NB4 (cell line): ENCODE results near the gene INVS.

Experiments
- DNase-seq: peaks from one replicate; pipeline ENCODE4 v3.0.0; 2010; ENCODE audit warnings: low read depth
- H3K4me3 ChIP-seq: one replicate; pipeline ENCODE4 v1.5.1; 2011; ENCODE audit warnings: mild to moderate bottlenecking, low read depth, low read length, moderate library complexity
- MYC ChIP-seq: IDR thresholded peaks from 2 replicates; pipeline ENCODE4 v1.6.1; 2011; ENCODE audit warnings: low read depth, low read length
- POLR2A ChIP-seq: IDR thresholded peaks from 2 replicates; pipeline ENCODE4 v1.6.1; 2011; ENCODE audit warnings: mild to moderate bottlenecking; ENCODE audit not compliant: insufficient read length; ENCODE audit errors: extremely low read depth
- TF ChIP-seq, protein P1 (sequence below): IDR thresholded peaks from 2 replicates; pipeline ENCODE4 v1.6.1; 2011; ENCODE audit warnings: low read depth, low read length
- TF ChIP-seq, protein P2 (sequence below): IDR thresholded peaks from one replicate; pipeline ENCODE4 v1.5.1; 2012; ENCODE audit warnings: low read depth, low read length

Gene INVS

DNA sequence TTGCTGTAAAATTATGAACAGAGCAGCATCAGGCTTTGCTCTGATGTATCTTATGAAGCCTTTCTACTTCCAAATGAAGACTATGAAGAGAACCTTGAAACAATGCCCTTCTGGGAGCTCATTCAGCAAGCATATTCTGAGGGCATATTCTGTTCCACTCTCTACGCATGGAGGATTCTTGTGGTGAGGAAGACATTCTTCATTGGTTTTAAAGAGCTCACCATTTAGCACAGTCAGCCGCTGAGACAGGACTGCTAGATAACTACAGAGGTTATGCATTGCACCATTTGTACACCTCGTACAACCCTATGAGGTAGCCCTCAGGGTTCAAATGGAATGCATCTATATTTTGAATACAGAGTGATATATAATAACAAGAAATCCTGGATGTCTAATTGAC lies 61.0 kb downstream of the INVS start:
- H3K4me3 ChIP-seq, result no peak overlapping the region
- no peak for DNase-seq
- TF ChIP-seq, protein P1, sequence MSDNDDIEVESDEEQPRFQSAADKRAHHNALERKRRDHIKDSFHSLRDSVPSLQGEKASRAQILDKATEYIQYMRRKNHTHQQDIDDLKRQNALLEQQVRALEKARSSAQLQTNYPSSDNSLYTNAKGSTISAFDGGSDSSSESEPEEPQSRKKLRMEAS, result no peak
- TF ChIP-seq POLR2A, result no peak
- no peak for TF ChIP-seq MYC
- TF ChIP-seq, protein P2, sequence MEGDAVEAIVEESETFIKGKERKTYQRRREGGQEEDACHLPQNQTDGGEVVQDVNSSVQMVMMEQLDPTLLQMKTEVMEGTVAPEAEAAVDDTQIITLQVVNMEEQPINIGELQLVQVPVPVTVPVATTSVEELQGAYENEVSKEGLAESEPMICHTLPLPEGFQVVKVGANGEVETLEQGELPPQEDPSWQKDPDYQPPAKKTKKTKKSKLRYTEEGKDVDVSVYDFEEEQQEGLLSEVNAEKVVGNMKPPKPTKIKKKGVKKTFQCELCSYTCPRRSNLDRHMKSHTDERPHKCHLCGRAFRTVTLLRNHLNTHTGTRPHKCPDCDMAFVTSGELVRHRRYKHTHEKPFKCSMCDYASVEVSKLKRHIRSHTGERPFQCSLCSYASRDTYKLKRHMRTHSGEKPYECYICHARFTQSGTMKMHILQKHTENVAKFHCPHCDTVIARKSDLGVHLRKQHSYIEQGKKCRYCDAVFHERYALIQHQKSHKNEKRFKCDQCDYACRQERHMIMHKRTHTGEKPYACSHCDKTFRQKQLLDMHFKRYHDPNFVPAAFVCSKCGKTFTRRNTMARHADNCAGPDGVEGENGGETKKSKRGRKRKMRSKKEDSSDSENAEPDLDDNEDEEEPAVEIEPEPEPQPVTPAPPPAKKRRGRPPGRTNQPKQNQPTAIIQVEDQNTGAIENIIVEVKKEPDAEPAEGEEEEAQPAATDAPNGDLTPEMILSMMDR, result no peak

DNA sequence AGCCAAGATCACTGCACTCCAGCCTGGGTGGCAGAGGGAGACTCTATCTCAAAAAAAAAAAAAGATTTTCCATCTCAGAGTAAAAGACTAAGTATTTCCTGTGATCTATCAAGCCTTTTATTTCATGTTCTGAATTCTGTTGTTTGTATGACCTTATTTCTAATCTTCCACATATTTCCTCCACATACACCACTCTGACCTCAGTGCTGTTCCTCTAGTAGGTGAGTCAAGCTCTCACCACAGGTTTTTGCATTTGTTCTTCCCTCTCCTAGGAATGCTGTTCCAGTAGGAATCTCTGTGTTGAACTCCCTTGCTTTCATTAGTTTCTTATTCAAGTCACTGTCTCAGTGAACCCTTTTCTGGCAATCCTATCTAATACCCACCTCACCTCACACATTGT lies 68.1 kb downstream of the INVS start:
- H3K4me3 ChIP-seq, result no peak overlapping the region
- no peak for TF ChIP-seq MYC
- no peak for TF ChIP-seq POLR2A
- TF ChIP-seq, protein P2, result no peak
- DNase-seq, result no peak

DNA sequence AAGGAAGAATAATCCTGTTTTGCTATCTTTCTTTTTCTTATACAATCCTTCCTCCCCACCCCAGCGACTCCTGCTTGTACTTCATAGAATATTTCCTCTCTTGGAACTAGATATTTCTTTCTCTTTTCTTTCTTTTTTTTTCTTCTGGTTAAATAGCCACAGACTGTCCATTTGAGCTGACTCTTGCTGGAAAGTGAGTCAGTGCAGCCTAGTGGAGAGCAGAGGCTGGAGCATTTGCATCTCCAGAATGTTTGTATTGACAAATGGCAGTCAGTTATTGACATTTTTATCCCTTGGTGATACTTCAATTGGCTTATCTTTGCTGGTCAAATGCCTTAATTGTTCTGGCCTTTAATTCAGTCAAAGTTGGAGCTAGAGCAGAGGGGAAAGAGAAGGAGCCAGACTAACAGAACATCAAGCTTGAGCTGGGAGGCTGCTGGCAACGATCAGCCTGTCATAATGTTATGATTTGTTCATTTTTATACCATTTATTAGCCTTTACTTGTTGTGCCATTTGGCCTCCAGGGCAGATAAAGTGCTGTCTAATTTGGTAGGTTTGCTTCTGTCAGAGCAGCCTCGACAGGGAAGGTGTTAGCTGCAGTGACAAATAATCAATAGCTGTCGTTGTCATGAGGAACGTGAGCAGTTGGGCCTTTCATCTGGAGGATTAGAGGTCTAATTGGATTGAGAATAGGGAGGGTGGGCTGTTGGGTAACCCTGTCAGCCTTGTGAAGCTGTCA lies 69.0 kb downstream of the INVS start:
- DNase-seq, result no peak
- TF ChIP-seq, protein P2, result no peak
- TF ChIP-seq, protein P1, result no peak
- TF ChIP-seq POLR2A (no peak), MYC (no peak)
- H3K4me3 ChIP-seq, result no peak overlapping the region

DNA sequence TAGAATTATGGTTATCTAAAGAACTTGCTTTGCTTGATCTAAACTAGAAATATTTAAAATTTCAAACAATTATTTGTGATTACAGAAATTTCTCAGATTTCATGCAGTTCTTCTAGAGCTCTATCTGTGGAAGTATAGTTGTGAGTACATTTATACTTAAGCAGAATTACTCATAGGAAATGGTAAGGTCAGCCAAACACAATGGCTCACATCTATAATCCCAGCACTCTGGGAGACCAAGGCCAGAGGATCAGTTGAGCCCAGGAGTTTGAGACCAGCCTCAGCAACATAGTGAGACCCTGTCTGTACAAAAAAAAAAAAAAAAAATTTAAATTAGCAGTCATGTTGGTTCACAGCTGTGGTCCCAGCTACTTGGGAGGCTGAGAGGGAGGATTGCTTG lies 71.0 kb downstream of the INVS start:
- no peak for DNase-seq
- TF ChIP-seq MYC (no peak), POLR2A (no peak)
- TF ChIP-seq, protein P1, result no peak
- TF ChIP-seq, protein P2, result no peak
- no peak overlapping the region for H3K4me3 ChIP-seq

DNA sequence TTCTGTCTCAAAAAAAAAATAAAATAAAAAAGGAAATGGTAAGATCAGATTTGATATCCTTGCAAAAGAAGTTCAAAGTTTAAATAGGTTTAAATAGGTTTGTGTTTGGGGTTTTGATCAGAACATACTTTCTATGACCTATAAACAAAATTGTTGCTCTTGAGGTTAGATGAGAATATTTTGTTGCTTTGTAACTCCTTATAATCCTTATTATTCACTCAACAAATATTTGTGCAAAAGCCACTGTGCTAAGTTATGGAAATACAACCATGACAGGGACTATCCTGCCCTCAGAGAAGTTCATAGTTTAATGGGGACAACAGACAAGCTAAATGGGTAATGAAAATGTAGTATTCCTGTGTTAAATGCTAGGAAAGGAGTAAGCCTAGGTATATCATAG lies 71.5 kb downstream of the INVS start:
- DNase-seq, result no peak
- H3K4me3 ChIP-seq, result no peak overlapping the region
- TF ChIP-seq MYC, result no peak
- no peak for TF ChIP-seq POLR2A
- TF ChIP-seq, protein P1, result no peak
- TF ChIP-seq, protein P2, result no peak

DNA sequence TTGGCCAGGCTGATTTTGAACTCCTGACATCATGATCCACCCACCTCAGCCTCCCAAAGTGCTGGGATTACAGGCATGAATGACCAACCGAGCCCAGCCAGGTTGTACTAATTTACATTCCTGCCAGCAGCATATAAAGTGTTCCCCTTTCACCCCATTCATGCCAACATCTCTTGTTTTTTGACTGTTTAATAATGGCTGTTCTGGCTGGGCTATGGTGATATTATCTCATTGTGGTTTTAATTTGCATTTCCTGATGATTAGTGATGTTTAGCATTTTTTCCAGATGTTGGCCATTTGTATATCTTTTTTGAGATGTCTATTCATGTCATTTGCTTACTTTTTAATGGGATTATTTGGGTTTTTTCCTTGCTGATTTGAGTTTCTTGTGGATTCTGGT lies 87.3 kb downstream of the INVS start:
- no peak for DNase-seq
- H3K4me3 ChIP-seq, result no peak overlapping the region
- TF ChIP-seq, protein P2, result no peak
- no peak for TF ChIP-seq POLR2A
- TF ChIP-seq MYC, result no peak
- TF ChIP-seq, protein P1, result no peak
